OCI-LY3 (cell line): ENCODE measurements around the gene CPXM2.

Experiments used
- H2AFZ ChIP-seq: fragments of 200-600, 300-600 bp; shearing (Covaris generic); 2 replicates; pipeline ENCODE4 v1.6.0; 2014; ENCODE audit warnings: antibody characterized with exemption, low read depth, low read length
- H3K27ac ChIP-seq: fragments of 200-600, 300-600 bp; sonication (generic); 2 replicates; pipeline ENCODE4 v1.5.1; 2014; ENCODE audit warnings: mild to moderate bottlenecking, low read length, moderate library complexity, mixed read lengths
- H3K27me3 ChIP-seq: fragments of 200-600, 300-600 bp; sonication (generic); 2 replicates; pipeline ENCODE4 v1.6.1; 2014; ENCODE audit warnings: low read depth, low read length, mixed read lengths
- H3K36me3 ChIP-seq: fragments of 200-600, 300-600 bp; sonication (generic); replicated peaks from 2 replicates; pipeline ENCODE3; 2014; ENCODE audit warnings: low read depth, low read length, mixed read lengths
- H3K4me1 ChIP-seq: fragments of 300-600, 200-600 bp; sonication (generic); 2 replicates; pipeline ENCODE4 v1.6.1; 2014; ENCODE audit warnings: low read length, mixed read lengths
- H3K4me2 ChIP-seq: fragments of 200-600, 300-600 bp; sonication (generic); 2 replicates; pipeline ENCODE4 v1.6.1; 2014; ENCODE audit warnings: low read length, mixed read lengths
- H3K4me3 ChIP-seq: fragments of 300-600, 200-600 bp; sonication (generic); 2 replicates; pipeline ENCODE4 v1.5.1; 2014; ENCODE audit warnings: antibody characterized with exemption, mild to moderate bottlenecking, low read length, moderate library complexity
- H3K79me2 ChIP-seq: fragments of 300-600, 200-600 bp; shearing (Covaris generic); 2 replicates; pipeline ENCODE4 v1.6.1; 2014; ENCODE audit warnings: mild to moderate bottlenecking, low read length, mixed read lengths
- H3K9ac ChIP-seq: fragments of 300-600, 200-600 bp; shearing (Covaris generic); 2 replicates; pipeline ENCODE4 v1.6.0; 2014; ENCODE audit warnings: mild to moderate bottlenecking, low read length, moderate library complexity
- H3K9me3 ChIP-seq: fragments of 200-600, 300-600 bp; shearing (Covaris generic); 2 replicates; pipeline ENCODE4 v1.6.1; 2014; ENCODE audit warnings: low read length, mixed read lengths; ENCODE audit not compliant: insufficient read depth
- H4K20me1 ChIP-seq: fragments of 200-600, 300-600 bp; sonication (generic); 2 replicates; pipeline ENCODE4 v1.6.1; 2016; ENCODE audit warnings: low read length, mixed read lengths; ENCODE audit not compliant: insufficient read depth
- EZH2phosphoT487 ChIP-seq: fragments of 200-600 bp; shearing (Covaris generic); IDR thresholded peaks from 2 replicates; pipeline ENCODE4 v1.6.1; 2018; ENCODE audit warnings: antibody characterized with exemption, mixed run types, low read depth
- TF ChIP-seq, protein P1 (sequence below): fragments of 200-600, 300-600 bp; sonication (generic); IDR thresholded peaks from 2 replicates; pipeline ENCODE4 v1.5.1; 2014; ENCODE audit warnings: antibody characterized with exemption, low read length, low read depth

Gene CPXM2

DNA sequence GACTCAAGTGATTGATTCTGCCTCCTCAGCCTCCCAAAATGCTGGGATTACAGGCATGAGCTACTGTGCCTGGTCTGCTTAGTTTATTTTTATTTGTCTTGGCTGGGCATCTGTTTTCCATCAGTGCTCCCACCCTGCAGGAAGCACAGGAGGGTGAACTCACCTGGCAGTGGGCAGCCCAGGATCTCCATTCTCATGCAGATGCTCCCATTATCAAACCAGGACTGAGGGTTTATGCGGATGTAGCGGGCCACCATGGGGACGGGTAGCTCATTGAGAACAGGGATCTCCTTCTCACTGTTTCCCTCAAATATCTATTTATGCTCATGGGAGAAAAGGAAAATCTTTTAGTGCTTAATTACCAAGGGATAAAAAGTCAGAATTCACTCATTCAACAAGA, 93.8 kb downstream of the CPXM2 start:
- Histone ChIP-seq H3K4me1 (no peaks in the 10 kb centered on the region), H3K9me3 (no peaks in the 10 kb centered on the region), H3K4me2 (no peak overlapping the region), H3K36me3 (no peaks in the 10 kb centered on the region), H3K27ac (no peak overlapping the region), H3K79me2 (no peaks in the 10 kb centered on the region), H3K4me3 (no peak overlapping the region), H4K20me1 (no peaks in the 10 kb centered on the region), H2AFZ (no peak overlapping the region), H3K27me3 (no peaks in the 10 kb centered on the region; the same call in 1 of the 2 replicates), H3K9ac (no peak overlapping the region)
- TF ChIP-seq, protein P1, sequence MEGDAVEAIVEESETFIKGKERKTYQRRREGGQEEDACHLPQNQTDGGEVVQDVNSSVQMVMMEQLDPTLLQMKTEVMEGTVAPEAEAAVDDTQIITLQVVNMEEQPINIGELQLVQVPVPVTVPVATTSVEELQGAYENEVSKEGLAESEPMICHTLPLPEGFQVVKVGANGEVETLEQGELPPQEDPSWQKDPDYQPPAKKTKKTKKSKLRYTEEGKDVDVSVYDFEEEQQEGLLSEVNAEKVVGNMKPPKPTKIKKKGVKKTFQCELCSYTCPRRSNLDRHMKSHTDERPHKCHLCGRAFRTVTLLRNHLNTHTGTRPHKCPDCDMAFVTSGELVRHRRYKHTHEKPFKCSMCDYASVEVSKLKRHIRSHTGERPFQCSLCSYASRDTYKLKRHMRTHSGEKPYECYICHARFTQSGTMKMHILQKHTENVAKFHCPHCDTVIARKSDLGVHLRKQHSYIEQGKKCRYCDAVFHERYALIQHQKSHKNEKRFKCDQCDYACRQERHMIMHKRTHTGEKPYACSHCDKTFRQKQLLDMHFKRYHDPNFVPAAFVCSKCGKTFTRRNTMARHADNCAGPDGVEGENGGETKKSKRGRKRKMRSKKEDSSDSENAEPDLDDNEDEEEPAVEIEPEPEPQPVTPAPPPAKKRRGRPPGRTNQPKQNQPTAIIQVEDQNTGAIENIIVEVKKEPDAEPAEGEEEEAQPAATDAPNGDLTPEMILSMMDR, result no peak
- TF ChIP-seq EZH2phosphoT487, result no peak

DNA sequence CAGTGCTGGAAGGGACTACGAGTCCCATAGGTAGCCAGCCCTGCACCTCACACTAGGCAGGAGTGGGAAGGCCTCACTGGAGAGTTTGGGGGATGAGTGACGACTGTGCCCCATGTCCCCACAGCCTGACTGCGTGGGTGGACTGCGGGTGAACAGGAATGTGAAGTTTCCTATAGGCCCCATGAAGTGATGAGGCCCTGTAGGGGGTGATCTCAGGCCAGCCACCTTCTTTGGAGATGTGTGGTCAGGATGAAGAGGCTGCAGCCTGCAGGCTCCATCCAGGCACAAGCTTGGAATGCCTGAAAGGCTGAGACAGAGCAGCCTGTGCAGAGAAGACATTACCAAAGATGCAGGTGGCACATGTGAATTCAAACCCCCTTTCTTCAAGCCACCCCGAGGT, 94.9 kb downstream of the CPXM2 start:
- no peak for TF ChIP-seq EZH2phosphoT487
- H3K27ac ChIP-seq, result no peak overlapping the region
- H3K36me3 ChIP-seq, result no peaks in the 10 kb centered on the region
- H2AFZ ChIP-seq, result no peak overlapping the region
- no peak overlapping the region for H3K4me3 ChIP-seq
- H3K4me1 ChIP-seq, result no peaks in the 10 kb centered on the region
- peaks cover 2% of the 10 kb centered on the region; the same call in 1 of the 2 replicates for H3K27me3 ChIP-seq
- no peaks in the 10 kb centered on the region for H3K9me3 ChIP-seq
- H4K20me1 ChIP-seq, result no peaks in the 10 kb centered on the region
- H3K4me2 ChIP-seq, result no peak overlapping the region
- H3K9ac ChIP-seq, result no peak overlapping the region
- no peaks in the 10 kb centered on the region for H3K79me2 ChIP-seq

DNA sequence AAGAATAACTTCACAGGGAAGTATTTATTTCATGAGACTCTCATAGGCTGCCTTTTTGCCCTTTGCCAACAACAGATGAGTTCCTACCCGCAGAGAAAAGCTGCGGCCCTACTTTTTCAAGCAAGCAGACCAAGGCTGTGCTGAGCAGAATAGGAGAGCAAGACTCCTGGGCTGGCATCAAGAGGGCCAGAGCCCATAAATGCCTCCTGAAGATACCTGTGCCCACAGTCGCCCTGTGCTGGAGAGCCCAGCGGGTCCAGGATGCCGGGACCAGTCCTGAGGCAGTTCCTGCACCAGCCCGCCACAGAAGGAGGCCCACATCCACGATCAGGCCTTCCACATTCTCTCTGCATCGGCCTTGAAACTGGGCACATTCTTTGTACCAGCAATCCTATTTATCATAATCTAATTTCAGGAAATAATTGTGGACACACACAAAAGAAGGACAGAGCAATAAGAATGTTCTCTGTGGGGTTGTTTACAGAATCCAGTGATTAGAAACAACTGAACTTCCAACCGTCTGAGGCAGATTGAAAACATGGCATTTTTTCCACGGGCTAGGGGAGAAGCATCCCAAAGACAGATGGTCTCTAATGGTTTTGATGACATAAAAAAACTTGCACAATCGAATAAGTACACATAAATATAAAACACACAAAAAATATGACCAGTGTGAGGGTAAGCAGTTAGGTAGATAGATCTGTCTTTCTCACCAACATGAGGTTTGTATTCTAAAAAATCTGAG, 95.6 kb downstream of the CPXM2 start:
- H3K36me3 ChIP-seq, result no peaks in the 10 kb centered on the region
- no peaks in the 10 kb centered on the region for H3K4me1 ChIP-seq
- no peak overlapping the region for H3K9ac ChIP-seq
- peaks cover 4% of the 10 kb centered on the region; the same call in 1 of the 2 replicates for H3K27me3 ChIP-seq
- no peak overlapping the region for H3K4me3 ChIP-seq
- no peaks in the 10 kb centered on the region for H4K20me1 ChIP-seq
- H3K79me2 ChIP-seq, result no peaks in the 10 kb centered on the region
- no peak overlapping the region for H3K27ac ChIP-seq
- no peak overlapping the region for H3K4me2 ChIP-seq
- H3K9me3 ChIP-seq, result no peaks in the 10 kb centered on the region
- TF ChIP-seq EZH2phosphoT487, result no peak
- TF ChIP-seq, protein P1, result no peak
- H2AFZ ChIP-seq, result no peak overlapping the region

DNA sequence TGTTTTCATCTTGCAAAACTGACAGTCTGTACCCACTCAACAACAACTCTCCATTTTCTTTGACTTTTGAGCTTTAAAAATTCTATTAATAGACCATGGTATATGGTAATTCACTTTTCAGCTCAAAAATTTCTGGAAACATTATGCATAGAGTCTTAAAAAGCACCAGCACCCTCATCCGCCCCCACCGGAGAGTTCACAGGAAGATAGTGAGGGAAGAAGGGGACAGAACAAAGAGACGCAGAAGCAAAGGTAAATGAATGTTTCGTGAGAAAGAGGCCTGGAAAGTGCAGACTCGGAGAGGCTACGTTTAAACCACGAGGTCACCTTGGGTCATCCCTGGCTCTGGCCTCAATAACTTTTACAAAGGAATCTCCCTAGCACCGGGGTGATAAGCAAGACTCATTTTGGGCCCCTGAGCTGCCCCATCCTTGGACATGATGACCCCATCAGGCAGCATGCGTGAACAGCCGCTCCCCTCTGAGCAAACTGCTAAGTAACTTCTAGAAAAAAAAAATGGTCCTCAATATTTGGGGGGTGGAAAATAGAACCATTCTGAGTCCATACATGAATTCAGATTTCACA, 96.3 kb downstream of the CPXM2 start:
- no peak overlapping the region for H2AFZ ChIP-seq
- no peak overlapping the region for H3K4me2 ChIP-seq
- H3K27ac ChIP-seq, result no peak overlapping the region
- no peaks in the 10 kb centered on the region for H3K4me1 ChIP-seq
- H3K36me3 ChIP-seq, result no peaks in the 10 kb centered on the region
- H3K79me2 ChIP-seq, result no peaks in the 10 kb centered on the region
- H4K20me1 ChIP-seq, result no peaks in the 10 kb centered on the region
- no peak for TF ChIP-seq EZH2phosphoT487
- TF ChIP-seq, protein P1, result no peak
- H3K4me3 ChIP-seq, result no peak overlapping the region
- no peak overlapping the region for H3K9ac ChIP-seq
- peaks cover 4% of the 10 kb centered on the region; the same call in 1 of the 2 replicates for H3K27me3 ChIP-seq
- no peaks in the 10 kb centered on the region for H3K9me3 ChIP-seq
